ENCODE data around the gene MYBPH. TPM values are rescaled to one million over a fixed set of nuclear protein-coding genes. Genes with fewer than 3 reads are reported as not detected.

MYBPH gene
- total and polyA plus RNA-seq, 2 donors (not counting 1 experiment from before 2014, with no cell fraction given) = not detected

DNA sequence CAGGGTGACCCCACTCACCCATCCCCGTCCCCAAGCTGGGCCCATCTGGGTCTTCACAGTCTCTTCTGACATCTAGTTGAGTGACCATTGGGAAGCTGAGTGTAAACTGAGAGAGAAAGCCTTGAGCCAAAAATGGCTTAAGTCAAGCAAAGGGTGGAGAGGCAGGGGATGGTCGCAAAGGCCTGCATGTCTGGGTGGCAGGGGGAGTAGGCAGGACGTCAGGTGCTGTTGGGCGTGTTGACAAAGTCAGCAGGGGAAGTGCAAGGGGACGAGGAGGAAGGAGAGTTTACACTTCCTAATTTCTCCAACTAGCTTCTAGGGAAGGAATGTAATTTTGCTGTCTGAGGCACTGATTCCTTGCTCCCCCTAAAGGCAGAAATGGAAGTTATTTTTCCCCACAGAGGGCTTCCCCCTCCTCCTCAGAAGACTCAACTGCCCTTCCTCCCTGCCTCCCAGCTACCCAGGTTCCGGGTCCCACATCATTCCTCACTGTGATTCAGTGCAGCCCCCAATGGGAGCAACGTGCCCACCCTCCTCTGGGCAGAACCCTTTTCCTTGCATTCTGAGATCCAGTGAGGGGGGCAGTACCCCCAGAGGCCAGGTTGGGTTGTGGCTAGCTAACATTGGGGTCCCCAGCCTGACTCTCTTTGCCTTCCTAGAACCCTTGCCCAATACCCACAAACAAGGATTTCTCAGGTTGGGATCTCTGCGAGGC is 49.3 kb downstream of the MYBPH start:
- ATAC-seq (ENCODE audit: low read depth) = no peak
- no peaks in the 10 kb centered on the region for H3K9me3 Mint-ChIP-seq (ENCODE audit: insufficient read depth)
- peaks cover 9% of the 10 kb centered on the region for H3K4me1 Mint-ChIP-seq
- no peaks in the 10 kb centered on the region for H3K79me2 ChIP-seq (ENCODE audit: control insufficient read depth, insufficient read depth, low read length)
- intact Hi-C loops (cut with micrococcal nuclease) = no loop called here
- peaks cover 0 to 45% (median 14%) of the 10 kb centered on the region in 4 experiments for H3K27me3 ChIP-seq (replicated peaks in 1 of 4; ENCODE audit: control extremely low read depth in 1 of 4, control insufficient read depth in 3 of 4, insufficient read depth in 4 of 4, low read length in 3 of 4)
- no peak overlapping the region for H2AFZ ChIP-seq (ENCODE audit: insufficient read depth, low read depth, low read length, poor library complexity, severe bottlenecking)
- H4K20me1 ChIP-seq (ENCODE audit: control insufficient read depth, insufficient read depth, low read length, poor library complexity, severe bottlenecking) = no peaks in the 10 kb centered on the region
- no peak overlapping the region for H3K27ac ChIP-seq (ENCODE audit: low read length in 2 of 2)
- H3K9me3 ChIP-seq (ENCODE audit: control extremely low read depth in 1 of 3, control insufficient read depth in 2 of 3, insufficient read depth in 1 of 3, low read length in 2 of 3) = peaks cover 0 to 6% (median 0%) of the 10 kb centered on the region in 3 donors
- no peak overlapping the region for H3K27ac Mint-ChIP-seq
- 22% methylated on average over 5 of the region's 8 CpGs for WGBS (ENCODE audit: insufficient coverage)
- H3K4me3 ChIP-seq (ENCODE audit: control extremely low read depth in 1 of 5, extremely low read depth in 1 of 5, insufficient read depth in 1 of 5, low read depth in 2 of 5, low read length in 4 of 5) = no peak overlapping the region
- DNase-seq = no peak
- no peaks in the 10 kb centered on the region for H3K36me3 ChIP-seq (replicated peaks in 1 of 2; ENCODE audit: control extremely low read depth in 1 of 2, control insufficient read depth in 1 of 2, extremely low read depth in 1 of 2, insufficient read depth in 2 of 2, low read length in 1 of 2)
- H3K27me3 Mint-ChIP-seq = peaks cover 75% of the 10 kb centered on the region
- H3K4me1 ChIP-seq (ENCODE audit: control insufficient read depth in 2 of 2, insufficient read depth in 2 of 2, low read length in 2 of 2) = peaks cover 7 to 12% of the 10 kb centered on the region in 2 donors
- H3K4me3 Mint-ChIP-seq = no peak overlapping the region
- no peak for TF ChIP-seq EZH2 (IDR thresholded peaks at IDR 0.05; ENCODE audit: borderline replicate concordance, insufficient read depth, low read depth, low read length, poor library complexity, severe bottlenecking)
- TF ChIP-seq, protein P1, sequence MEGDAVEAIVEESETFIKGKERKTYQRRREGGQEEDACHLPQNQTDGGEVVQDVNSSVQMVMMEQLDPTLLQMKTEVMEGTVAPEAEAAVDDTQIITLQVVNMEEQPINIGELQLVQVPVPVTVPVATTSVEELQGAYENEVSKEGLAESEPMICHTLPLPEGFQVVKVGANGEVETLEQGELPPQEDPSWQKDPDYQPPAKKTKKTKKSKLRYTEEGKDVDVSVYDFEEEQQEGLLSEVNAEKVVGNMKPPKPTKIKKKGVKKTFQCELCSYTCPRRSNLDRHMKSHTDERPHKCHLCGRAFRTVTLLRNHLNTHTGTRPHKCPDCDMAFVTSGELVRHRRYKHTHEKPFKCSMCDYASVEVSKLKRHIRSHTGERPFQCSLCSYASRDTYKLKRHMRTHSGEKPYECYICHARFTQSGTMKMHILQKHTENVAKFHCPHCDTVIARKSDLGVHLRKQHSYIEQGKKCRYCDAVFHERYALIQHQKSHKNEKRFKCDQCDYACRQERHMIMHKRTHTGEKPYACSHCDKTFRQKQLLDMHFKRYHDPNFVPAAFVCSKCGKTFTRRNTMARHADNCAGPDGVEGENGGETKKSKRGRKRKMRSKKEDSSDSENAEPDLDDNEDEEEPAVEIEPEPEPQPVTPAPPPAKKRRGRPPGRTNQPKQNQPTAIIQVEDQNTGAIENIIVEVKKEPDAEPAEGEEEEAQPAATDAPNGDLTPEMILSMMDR (IDR thresholded peaks at IDR 0.05) = no peak
- no peak overlapping the region for H3K4me2 ChIP-seq (replicated peaks; ENCODE audit: low read depth, low read length, poor library complexity, severe bottlenecking)
- no peak overlapping the region for H3K9ac ChIP-seq (ENCODE audit: low read length)
- ChIA-PET CTCF (interaction anchor here (0.6 kb wide), 1 partner anchor 521 kb away, joined by 3 read pairs; no protein-coding TSS in a partner anchor), POLR2A (no interaction called here)

DNA sequence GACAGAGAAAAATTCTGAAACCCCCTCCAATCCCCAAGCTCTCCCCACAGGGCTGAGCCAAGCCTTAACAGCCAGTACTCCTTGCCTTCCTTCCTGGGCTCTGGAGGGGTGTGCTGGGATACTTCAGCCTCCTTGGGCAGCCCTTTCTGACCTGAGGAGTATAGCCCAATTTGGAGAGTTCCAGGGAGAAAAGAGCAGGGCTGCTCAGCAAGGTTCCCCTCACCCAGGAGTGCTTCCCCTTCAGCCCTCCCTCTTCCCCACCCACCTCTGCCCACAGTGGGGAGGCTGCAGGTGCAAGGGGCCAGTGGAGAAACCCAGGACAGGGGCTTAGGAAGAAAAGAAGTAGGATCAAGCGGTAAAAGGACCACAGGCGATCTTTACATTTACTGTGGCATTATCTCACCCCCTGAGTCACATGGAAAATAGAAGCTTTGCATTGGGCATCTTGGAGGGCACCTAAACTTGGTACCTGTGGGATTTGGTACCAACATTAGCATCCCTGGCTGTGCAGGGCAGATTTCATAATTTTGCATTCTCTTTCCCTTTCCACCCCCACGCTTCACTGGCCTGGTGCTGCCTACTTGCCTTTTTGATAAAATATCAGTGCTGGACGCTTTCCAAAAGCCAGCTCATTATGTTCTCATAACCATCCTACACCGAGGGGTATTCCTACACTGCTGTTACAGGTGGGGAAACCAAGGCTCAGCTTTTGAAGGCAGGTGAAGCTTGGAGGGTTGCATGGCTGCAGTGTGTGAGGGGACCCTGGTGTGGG is 50.9 kb downstream of the MYBPH start:
- H3K79me2 ChIP-seq (ENCODE audit: control insufficient read depth, insufficient read depth, low read length) = no peaks in the 10 kb centered on the region
- H4K20me1 ChIP-seq (ENCODE audit: control insufficient read depth, insufficient read depth, low read length, poor library complexity, severe bottlenecking) = no peaks in the 10 kb centered on the region
- peaks cover 7 to 12% of the 10 kb centered on the region in 2 donors for H3K4me1 ChIP-seq (ENCODE audit: control insufficient read depth in 2 of 2, insufficient read depth in 2 of 2, low read length in 2 of 2)
- H3K4me3 Mint-ChIP-seq = no peak overlapping the region
- H3K27me3 ChIP-seq (replicated peaks in 1 of 4; ENCODE audit: control extremely low read depth in 1 of 4, control insufficient read depth in 3 of 4, insufficient read depth in 4 of 4, low read length in 3 of 4) = peaks cover 0 to 44% (median 14%) of the 10 kb centered on the region in 4 experiments
- no peaks in the 10 kb centered on the region for H3K9me3 Mint-ChIP-seq (ENCODE audit: insufficient read depth)
- 66% methylated on average over 4 of the region's 5 CpGs for WGBS (ENCODE audit: insufficient coverage)
- no peak overlapping the region for H3K4me3 ChIP-seq (ENCODE audit: control extremely low read depth in 1 of 5, extremely low read depth in 1 of 5, insufficient read depth in 1 of 5, low read depth in 2 of 5, low read length in 4 of 5)
- ChIA-PET POLR2A (no interaction called here), CTCF (no interaction called here)
- intact Hi-C loops (cut with micrococcal nuclease) = no loop called here
- H3K4me2 ChIP-seq (replicated peaks; ENCODE audit: low read depth, low read length, poor library complexity, severe bottlenecking) = no peak overlapping the region
- H3K9me3 ChIP-seq (ENCODE audit: control extremely low read depth in 1 of 3, control insufficient read depth in 2 of 3, insufficient read depth in 1 of 3, low read length in 2 of 3) = peaks cover 0 to 6% (median 0%) of the 10 kb centered on the region in 3 donors
- no peak overlapping the region for H2AFZ ChIP-seq (ENCODE audit: insufficient read depth, low read depth, low read length, poor library complexity, severe bottlenecking)
- peaks cover 9% of the 10 kb centered on the region for H3K4me1 Mint-ChIP-seq
- no peak overlapping the region for H3K9ac ChIP-seq (ENCODE audit: low read length)
- no peaks in the 10 kb centered on the region for H3K36me3 ChIP-seq (replicated peaks in 1 of 2; ENCODE audit: control extremely low read depth in 1 of 2, control insufficient read depth in 1 of 2, extremely low read depth in 1 of 2, insufficient read depth in 2 of 2, low read length in 1 of 2)
- TF ChIP-seq, protein P1 (IDR thresholded peaks at IDR 0.05) = no peak
- TF ChIP-seq EZH2 (IDR thresholded peaks at IDR 0.05; ENCODE audit: borderline replicate concordance, insufficient read depth, low read depth, low read length, poor library complexity, severe bottlenecking) = no peak
- DNase-seq = no peak
- H3K27ac Mint-ChIP-seq = no peak overlapping the region
- H3K27ac ChIP-seq (ENCODE audit: low read length in 2 of 2) = no peak overlapping the region
- no peak for ATAC-seq (ENCODE audit: low read depth)
- peaks cover 86% of the 10 kb centered on the region for H3K27me3 Mint-ChIP-seq

Measured in B cell (primary cell).